NCI-H774 (cell line): ENCODE data around the gene CCDC141.
A peak's percentile ranks its signal among the peaks of the same experiment; 100 is the strongest.

ENCODE experiments used
- DNase-seq: peaks from one replicate; lab custom pipeline; 2025; lab: John Stamatoyannopoulos, UW

Gene CCDC141

DNA sequence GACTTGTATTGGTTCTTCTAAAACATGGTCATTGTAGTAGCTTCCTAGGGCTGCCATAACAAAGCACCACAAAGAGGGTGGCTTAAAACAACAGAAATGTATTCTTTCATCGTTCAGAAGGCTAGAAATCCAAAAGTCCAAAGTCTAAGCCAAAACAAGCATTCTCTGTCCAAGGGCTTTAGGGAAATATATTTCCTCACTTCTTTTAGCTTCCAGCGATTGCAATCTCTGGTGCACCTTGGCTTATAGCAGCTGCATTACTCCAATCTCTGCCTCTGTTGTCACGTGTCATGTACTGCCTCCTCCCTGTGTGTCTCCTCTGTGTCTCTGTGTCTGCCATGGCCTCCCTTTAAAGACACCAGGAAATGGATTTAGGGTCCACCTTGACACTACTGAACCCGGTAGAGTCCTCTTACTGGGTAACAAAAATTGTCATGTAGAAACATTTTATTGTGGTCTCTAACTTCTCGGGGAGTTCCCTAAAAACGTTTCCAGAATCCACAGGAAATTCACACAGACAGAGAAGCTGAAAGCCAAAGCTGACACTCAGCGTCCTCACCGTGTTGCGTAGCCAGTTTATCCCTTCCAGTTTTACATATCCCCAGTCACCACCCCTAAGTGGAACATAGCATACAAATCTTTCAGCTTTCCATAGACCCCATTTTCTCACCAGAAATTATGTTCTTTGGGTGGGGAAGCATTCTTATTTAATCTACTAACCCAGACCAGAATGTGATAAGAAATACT is 222.0 kb downstream of the CCDC141 start:
- peak; percentile 3 for DNase-seq

DNA sequence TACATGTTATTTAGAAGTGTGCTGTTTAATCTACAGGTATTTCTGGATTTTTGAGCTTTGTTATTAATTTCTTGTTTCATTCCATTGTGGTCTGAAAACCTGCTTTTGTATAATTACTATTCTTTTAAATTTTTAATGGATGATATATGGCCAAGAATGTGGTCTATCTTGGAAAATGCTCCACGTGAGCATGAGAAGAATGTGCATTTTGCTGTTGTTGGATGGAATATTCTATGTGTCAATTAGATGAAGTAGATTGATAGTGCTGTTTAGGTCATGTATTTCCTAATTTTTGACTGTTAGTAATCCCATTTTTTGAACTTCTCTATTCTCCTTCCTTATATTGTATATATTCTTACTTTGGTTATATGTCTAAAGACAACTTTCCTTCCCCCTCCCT is 222.8 kb downstream of the CCDC141 start:
- DNase-seq = no peak

DNA sequence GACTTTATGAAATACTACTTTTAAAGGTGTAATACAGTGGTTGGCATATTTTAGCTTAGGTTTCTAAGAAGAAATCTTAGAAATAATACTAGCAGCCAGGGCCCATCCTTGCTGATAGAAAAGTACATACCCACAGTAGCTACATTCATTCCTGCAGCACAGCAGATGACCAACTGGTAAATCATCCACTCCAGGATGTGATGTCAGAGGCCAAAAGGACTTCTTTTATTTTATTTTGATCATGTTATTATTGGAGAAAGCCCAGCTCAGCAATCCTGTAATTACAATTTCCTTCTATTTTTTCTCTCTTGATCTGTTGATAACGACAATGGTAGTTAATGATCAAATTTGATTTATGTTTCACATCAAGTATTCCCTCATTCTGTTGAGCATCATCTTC is 224.8 kb downstream of the CCDC141 start:
- DNase-seq = no peak

DNA sequence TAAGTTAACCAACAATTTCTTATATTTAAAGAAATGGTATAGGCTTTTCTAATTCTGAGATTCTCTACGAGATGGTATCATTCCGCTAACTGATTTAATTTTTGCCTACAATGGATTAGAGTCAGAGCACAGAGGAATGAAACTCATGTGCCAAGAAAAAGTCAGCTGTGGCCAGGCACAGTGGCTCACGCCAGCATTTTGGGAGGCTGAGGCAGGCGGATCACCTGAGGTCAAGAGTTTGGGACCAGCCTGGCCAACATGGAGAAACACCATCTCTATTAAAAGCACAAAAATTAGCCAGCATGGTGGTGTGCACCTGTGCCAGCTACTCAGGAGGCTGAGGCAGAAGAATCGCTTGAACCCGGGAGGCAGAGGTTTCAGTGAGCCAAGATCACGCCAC is 225.8 kb downstream of the CCDC141 start:
- no peak for DNase-seq

DNA sequence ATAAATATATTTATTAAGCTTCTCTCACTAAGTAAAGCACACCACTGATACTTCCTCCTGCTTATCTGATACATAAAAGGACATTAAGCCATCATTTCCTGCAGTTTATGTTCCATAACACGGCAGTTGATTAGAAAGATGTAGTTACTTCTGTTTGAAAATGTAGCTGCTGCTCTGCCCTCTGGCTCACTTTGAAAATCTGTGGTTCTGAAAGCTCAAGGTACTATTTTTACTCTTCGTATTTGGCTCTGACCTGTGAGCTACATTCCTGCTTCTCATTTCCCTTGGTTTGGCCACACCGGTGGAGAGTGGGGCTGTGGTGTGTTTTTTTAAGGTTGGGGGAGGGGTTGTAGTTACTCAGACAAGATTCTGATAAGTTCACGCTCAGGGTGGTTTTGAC is 229.9 kb downstream of the CCDC141 start:
- no peak for DNase-seq

DNA sequence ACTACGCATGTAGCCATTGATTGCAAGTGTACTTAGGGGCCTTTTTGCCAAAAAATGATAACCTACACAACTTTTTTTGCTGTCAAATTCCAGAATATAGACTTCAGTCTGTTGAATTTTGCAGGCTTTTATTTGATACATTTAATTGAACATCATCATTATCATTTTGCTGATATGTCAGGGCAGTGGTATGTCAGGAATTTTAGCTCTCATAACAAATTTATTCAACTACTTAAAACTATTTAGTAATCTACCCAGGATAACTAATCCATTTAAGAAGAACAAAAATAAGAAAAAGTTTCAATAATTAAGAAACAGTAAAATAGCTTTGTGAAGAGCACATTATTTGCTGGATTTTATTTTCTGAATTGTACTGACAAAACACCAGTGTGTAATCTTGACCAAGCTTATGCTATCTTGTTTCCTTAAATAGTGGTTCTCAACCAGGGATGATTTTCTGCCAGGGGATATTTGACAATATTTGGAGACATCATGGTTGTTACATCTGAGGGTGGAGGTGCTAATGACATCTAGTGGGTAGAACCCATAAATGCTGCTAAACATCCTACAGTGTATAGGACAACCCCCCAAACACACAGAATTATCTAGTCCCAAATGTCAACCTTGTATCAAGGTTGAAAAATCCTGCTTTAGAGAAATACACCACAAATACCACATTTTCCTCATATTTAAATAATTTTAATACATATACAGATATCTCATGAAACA is 230.6 kb downstream of the CCDC141 start:
- DNase-seq = no peak

DNA sequence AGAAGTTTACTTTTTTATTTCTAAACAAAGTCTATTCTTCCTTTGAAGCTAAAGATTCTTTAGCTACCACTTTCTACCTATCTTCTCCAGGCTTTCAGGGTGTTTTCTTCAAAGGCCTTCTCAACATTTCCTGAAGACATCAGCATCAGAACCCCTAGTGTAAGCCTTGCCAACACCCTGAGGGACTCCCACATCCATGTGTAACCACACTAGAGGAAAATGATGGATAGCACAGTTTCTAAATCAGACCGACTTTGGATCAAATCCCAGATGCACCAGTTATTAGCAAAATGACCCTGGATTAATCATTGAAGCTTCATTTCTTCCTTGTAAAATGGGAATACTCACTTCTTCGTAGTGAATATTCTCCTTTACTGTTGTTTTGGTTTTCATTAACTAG is 238.0 kb downstream of the CCDC141 start:
- no peak for DNase-seq

DNA sequence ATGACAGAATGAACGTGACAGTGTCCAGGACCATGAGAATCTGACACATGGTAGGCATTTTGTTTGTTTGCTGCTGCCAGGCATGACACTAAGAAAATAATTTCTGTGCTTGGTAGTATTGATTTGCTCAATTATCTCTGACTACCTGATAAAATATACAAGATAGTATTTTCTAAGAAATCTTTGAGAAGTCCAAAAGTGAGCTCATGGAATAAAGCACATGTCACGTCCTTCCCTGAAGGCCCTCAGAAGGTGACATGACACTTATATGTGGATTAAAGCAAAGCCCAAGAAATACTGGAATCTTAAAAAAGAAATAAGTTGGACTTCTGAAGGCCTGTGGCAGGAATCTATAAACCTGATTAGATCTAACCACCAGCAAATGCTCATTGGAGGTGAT is 238.9 kb downstream of the CCDC141 start:
- DNase-seq = no peak

DNA sequence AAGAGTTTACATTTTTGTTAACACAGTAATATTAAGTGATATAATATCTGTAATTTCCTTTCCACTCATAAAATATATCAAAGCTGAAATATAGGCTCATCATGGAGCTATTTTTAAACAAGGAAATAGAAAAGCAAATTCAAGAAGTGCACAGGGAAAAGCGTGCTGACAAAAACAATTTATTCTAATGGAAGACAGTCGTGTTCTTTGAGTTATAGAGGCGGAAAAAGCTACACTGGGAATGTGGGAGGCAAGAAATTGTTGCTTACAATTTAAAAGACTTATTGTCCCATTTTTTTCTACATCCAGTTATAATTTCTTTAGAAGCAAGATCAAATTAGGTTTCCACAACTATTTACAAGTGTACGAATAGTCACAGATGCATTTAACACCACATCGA is 239.5 kb downstream of the CCDC141 start:
- no peak for DNase-seq

DNA sequence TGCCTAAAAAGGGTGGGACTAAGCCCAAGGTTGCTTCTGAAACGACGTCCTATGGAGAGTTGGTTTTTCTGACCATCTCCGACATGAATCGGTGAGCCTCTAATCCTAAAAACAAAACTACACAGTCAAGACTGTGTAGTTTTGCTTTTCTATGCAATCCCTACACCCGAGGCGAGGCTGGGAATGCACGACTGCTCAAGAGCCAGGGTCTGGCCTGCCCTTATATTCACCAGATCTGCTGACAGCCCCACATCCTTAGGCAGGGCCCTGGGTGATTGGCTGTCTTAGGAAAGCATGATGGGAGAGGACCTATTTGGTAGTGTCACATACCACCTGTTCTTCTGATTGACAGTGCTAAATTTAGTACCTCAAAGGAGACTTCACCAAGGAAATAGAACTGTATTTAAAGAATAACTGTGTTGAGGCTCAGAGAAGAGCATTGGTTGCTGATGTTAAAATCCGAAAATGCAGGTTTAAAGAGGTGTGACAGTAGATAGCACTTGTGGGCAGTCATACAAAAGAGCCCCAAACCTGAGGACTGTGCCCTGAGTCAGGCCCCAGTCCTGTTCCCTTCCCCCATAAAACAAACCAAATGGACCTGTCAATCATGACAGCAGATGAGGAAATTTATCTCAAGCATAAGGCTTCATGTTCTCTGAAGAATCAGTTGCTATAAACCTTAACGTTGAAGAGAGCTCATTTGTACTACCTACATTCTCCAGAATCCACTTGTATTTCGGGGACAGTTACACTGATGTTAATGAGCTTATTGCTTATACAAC is 242.5 kb downstream of the CCDC141 start, which contains the start of gene TTN:
Gene TTN (minus strand): TSS at position 197 of the 782 bp plus-strand sequence. CDS start 2,781 bp downstream, outside the sequence.
- no peak for DNase-seq

DNA sequence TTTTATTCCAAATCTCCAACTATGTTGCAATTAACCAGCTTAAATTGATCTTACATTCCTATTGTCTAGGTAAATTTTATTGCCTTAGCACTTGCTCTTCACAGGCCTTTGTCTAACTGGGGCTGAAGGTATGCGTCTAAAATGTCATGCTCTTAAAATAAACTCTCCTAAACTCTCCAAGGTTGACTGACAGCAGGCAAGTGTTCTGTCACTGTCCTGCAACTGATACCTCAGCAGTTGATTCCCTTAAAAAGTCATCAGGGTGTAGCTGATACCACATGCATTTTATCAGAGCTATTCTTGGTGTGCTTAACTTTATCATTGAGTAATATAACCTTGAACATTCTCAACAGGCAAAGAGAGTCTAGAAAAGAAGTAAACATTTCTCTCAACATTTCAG is 243.4 kb downstream of the CCDC141 start:
- no peak for DNase-seq

DNA sequence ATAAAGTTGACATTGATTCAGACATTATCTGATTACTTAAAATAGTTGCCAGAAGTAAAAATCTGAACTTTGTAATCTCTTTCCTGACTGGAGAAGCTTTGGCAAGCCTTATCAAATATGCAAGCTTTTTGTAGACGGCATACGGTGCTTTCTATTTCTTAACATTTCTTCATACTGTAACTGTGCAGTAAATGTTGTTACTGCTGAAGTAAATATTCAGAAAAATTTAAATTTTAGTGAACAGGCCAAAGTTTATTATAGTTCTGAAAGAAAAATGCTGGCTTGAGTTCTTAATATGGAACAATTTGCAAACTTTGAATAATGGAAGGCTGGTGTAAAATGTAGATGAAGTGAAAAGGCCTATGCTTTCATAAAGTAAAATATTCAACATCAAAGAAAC is 244.5 kb downstream of the CCDC141 start:
- DNase-seq = no peak

DNA sequence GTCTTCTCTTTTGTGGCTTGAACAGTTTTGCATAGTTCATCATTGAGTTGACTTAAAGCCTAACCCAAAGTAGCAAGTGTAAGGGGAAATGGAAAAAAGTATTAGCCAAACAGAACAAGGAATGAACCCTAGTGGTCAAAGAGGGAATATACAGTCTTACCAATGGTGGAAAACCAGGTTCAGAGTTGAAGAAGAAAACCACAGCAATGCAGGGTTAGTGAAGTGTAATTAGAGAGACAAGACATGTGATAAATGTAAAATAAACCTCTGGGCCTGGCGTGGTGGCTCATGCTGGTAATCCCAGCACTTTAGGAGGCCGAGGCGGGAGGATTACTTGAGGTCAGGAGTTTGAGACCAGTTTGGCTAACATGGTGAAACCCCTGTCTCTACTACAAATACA is 245.1 kb downstream of the CCDC141 start:
- no peak for DNase-seq

DNA sequence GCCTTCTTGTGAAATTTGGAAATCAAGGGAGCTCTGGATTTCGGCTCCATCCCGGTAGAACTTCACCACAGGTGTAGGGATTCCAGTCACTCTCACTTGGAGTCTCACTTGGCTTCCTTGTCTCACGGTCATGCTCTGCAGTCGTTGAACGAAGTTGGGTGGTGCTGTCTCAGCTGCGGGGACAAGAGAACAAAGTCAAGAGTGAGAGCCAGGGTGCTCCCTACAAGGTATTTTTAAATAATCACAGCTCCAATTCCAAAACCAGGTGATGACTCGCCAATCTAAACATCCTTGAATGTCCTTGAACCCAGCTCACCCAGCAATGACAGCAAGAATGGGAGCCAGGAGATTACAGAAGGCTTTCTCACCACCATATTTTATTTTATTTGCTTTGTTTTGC is 249.4 kb downstream of the CCDC141 start:
- DNase-seq = no peak

DNA sequence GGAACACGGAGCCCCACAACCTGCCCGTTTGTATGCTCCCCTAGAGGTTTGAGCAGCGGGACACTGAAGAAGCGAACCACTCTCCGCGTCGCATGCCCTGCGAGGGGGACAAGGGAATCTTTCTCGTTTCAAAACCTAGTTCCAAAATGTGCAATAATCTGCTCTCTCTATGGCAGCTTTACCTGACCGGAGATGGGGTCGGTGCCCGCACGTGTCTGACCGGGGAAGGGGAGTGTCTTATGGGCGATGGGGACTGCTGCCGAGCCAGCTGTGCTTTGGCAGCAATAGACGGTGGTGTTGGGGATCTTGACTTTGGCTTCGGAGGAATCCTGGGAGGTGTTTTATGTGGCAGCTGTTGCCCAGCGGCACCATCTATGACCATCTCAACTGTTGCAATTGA is 250.6 kb downstream of the CCDC141 start:
- DNase-seq = no peak

DNA sequence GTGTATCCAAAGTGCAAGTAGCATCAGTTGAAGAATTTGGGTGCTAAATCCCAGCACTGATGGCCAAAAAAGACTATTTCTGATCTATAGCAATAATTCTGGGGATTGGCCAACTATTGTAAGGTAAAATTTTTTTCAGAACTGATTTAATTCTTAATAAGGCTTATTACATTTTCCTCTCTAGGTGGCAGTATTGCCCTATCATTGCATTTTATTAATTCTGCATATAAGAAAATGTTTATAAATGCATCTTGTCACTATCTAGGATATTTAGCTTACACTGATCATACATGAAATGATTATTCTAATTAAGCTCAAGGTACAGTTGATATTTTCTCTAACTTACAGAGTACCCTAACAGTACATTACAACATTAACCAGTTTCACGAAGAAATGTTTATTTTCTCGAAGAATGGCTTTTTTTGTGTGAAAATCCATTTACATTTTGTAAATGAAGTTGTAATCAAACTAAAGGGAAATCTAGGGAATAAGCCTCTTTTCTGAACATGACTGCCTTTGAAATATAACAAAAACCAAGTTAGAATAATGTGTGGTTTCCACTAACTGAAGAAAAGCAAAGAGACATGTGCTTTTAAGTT is 253.8 kb downstream of the CCDC141 start:
- peak; percentile 11 for DNase-seq

DNA sequence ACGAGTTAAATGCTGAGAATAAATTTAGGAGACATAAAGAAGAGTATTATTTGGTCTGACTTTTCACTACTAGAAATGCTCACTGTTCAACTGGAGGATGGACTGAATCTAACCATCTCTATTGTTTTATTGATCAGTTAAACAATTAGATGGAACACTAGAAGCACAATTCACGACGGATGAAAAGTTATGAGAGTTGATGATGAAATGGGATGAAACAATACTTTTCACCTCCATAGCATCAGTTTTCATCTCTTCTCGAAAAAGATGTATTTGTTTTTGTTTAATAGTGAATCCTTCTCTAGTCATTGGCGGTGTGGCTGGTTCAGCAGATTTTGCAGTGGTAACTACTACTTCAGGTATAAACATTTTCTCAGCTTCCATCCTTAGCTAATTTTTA is 262.0 kb downstream of the CCDC141 start:
- DNase-seq = no peak

DNA sequence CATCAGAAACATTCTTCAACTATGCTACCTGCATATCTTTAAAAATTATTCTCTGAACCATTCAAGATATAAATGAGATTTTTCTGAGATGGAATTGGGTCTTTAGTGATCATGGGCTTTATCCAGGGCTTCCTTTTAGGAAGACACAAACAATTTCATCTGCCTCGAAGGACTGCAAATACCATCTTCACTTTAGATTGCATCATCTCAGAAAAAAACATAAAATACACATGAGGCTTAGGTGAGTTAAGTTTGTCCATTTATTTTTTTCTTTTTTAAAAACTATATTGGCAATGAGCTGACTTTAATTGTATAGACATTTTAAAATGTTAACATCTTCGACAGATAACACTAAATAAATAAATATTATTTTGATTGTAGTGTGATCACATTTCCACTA is 262.8 kb downstream of the CCDC141 start:
- DNase-seq = no peak

DNA sequence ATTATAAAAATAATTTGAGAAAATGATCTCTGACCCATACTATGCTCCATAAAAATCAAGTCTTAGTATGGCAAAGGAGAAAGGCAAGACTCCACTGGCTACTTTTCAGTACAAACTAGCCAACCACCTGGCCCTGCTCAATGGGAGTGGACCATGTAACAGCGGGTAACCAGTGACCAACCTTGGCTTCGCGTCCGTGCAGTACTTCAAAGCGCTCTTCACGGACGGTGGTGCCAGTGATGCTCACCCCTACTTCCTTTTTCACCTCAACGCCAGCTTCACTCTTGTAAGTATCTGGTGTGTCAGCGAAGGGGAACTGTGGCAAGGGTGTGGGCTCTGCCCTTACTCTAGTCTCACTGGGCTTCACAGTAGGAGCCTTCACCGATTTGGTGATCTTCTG is 266.0 kb downstream of the CCDC141 start:
- no peak for DNase-seq

DNA sequence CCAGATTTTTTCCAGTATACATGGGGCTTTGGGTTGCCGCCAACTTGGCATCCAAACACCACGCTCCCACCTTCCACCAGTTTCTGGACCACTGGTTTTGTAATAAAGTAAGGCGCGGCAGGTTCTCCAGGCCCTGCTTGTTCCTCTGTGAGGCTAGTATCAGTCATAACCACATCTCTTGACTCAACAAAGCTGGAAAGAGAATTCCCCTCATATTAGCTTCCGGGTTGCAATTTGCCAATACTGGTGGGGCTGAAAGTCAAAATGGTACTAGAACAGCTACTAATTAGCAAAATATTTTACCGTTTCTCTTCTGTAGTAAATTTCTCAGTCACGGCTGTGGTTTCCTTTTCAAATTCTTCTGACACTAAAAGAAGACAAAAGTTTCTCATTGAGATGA is 267.7 kb downstream of the CCDC141 start:
- DNase-seq = no peak
